HepG2 (cell line): ENCODE results near the gene ATP9A. TPM values are rescaled to one million over a fixed set of nuclear protein-coding genes. Genes with fewer than 3 reads are reported as not detected.
A peak's percentile ranks its signal among the peaks of the same experiment; 100 is the strongest.

Experiments
- ELF1 ChIP-seq: sonication (generic); formaldehyde crosslinking; IDR thresholded peaks from 2 replicates; pipeline ENCODE4 v1.4.0; 2020; ENCODE audit warnings: missing genetic modification reagents
- JDP2 ChIP-seq: sonication (generic); formaldehyde crosslinking; IDR thresholded peaks from 2 replicates; pipeline ENCODE4 v1.8.1; 2022; ENCODE audit warnings: missing genetic modification reagents, borderline replicate concordance
- KDM5A ChIP-seq: fragments of 200-600 bp; sonication (generic); IDR thresholded peaks from 2 replicates; pipeline ENCODE4 v1.7.0; 2018; ENCODE audit warnings: antibody characterized with exemption, mild to moderate bottlenecking, low read length, borderline replicate concordance
- MED13 ChIP-seq: sonication (generic); formaldehyde crosslinking; IDR thresholded peaks from 2 replicates; pipeline ENCODE4 v1.5.0; 2020; ENCODE audit warnings: missing genetic modification reagents
- MXD4 ChIP-seq: IDR thresholded peaks from 2 replicates; pipeline ENCODE4 v1.6.1; 2016; ENCODE audit warnings: mild to moderate bottlenecking, missing biosample characterization, missing genetic modification reagents
- NBN ChIP-seq: fragments of 450-650 bp; conservative IDR thresholded peaks from 2 replicates; pipeline ENCODE4 v1.6.1; 2017
- NFIB ChIP-seq: sonication (generic); formaldehyde crosslinking; IDR thresholded peaks from 2 replicates; pipeline ENCODE4 v1.9.0; 2021; ENCODE audit warnings: missing genetic modification reagents, mild to moderate bottlenecking, borderline replicate concordance
- PCBP2 ChIP-seq: fragments of 200-400 bp; formaldehyde crosslinking; optimal IDR thresholded peaks from 2 replicates; pipeline ENCODE3; 2018; ENCODE audit warnings: low read length, low read depth; ENCODE audit not compliant: poor library complexity, severe bottlenecking
- ZMYM4 ChIP-seq: sonication (generic); formaldehyde crosslinking; IDR thresholded peaks from 2 replicates; pipeline ENCODE4 v1.8.1; 2023; ENCODE audit warnings: mild to moderate bottlenecking, missing genetic modification reagents
- ZNF570 ChIP-seq: sonication (generic); formaldehyde crosslinking; IDR thresholded peaks from 2 replicates; pipeline ENCODE4 v1.4.0; 2020; ENCODE audit warnings: mild to moderate bottlenecking, missing genetic modification reagents, borderline replicate concordance
- ZNF749 ChIP-seq: sonication (generic); formaldehyde crosslinking; IDR thresholded peaks from 2 replicates; pipeline ENCODE4 v1.8.0; 2022; ENCODE audit warnings: mild to moderate bottlenecking, missing genetic modification reagents, moderate library complexity, borderline replicate concordance
- ZSCAN30 ChIP-seq: sonication (generic); formaldehyde crosslinking; IDR thresholded peaks from 2 replicates; pipeline ENCODE4 v1.5.0; 2020; ENCODE audit warnings: mild to moderate bottlenecking, missing genetic modification reagents
- polyA plus RNA-seq, 8 experiments: library from polyadenylated mRNA; depleted of rRNA in 3 of 8; stranded (reverse) in 7 of 8; unstranded in 1 of 8; fragments of >200 nt; fragmentation: Illumina TruSeq in 4 of 8; extraction: Trizol in 4 of 8; gene quantifications; 2 replicates each; pipeline versions ENCODE4 v1.2.1 to v1.2.3, GENCODE V29; 2011 to 2016; ENCODE audit warnings: low read depth in 4 of 8, missing spikeins in 1 of 8, mixed read lengths in 1 of 8; ENCODE audit not compliant: insufficient read depth in 1 of 8
- total RNA-seq, 5 experiments: library from RNA; depleted of rRNA; stranded (reverse); fragments of >200 nt; fragmentation: Illumina TruSeq; extraction: Trizol; gene quantifications; 2 replicates each; pipeline ENCODE4 v1.2.3, GENCODE V29; 2016; ENCODE audit warnings: low read depth in 1 of 5
- TF ChIP-seq, protein P1 (sequence below): sonication (generic); formaldehyde crosslinking; IDR thresholded peaks from 2 replicates; pipeline ENCODE4 v1.8.0; 2022; ENCODE audit warnings: mild to moderate bottlenecking, missing genetic modification reagents
- TF ChIP-seq, protein P2 (sequence below): sonication (generic); formaldehyde crosslinking; IDR thresholded peaks from 2 replicates; pipeline ENCODE4 v1.4.0; 2020; ENCODE audit warnings: missing genetic modification reagents, mild to moderate bottlenecking, borderline replicate concordance
- TF ChIP-seq, protein P3 (sequence below): sonication (generic); formaldehyde crosslinking; IDR thresholded peaks from 2 replicates; pipeline ENCODE4 v1.5.0; 2020; ENCODE audit warnings: mild to moderate bottlenecking, missing genetic modification reagents
- TF ChIP-seq, protein P4 (sequence below): sonication (generic); formaldehyde crosslinking; IDR thresholded peaks from 2 replicates; pipeline ENCODE4 v1.4.0; 2020; ENCODE audit warnings: missing genetic modification reagents
- TF ChIP-seq, protein P5 (sequence below): sonication (generic); formaldehyde crosslinking; IDR thresholded peaks from 2 replicates; pipeline ENCODE4 v1.4.0; 2020; ENCODE audit warnings: mild to moderate bottlenecking, low read depth, missing genetic modification reagents
- TF ChIP-seq, protein P6 (sequence below): sonication (generic); formaldehyde crosslinking; IDR thresholded peaks from 2 replicates; pipeline ENCODE4 v1.8.0; 2022; ENCODE audit warnings: mild to moderate bottlenecking, missing genetic modification reagents, moderate library complexity

ATP9A gene
- total and polyA plus RNA-seq, 2 of the 13 experiments (the other 11 are each of a cell fraction or from before 2014, with no cell fraction given), result 11.8 to 18.5 TPM

DNA sequence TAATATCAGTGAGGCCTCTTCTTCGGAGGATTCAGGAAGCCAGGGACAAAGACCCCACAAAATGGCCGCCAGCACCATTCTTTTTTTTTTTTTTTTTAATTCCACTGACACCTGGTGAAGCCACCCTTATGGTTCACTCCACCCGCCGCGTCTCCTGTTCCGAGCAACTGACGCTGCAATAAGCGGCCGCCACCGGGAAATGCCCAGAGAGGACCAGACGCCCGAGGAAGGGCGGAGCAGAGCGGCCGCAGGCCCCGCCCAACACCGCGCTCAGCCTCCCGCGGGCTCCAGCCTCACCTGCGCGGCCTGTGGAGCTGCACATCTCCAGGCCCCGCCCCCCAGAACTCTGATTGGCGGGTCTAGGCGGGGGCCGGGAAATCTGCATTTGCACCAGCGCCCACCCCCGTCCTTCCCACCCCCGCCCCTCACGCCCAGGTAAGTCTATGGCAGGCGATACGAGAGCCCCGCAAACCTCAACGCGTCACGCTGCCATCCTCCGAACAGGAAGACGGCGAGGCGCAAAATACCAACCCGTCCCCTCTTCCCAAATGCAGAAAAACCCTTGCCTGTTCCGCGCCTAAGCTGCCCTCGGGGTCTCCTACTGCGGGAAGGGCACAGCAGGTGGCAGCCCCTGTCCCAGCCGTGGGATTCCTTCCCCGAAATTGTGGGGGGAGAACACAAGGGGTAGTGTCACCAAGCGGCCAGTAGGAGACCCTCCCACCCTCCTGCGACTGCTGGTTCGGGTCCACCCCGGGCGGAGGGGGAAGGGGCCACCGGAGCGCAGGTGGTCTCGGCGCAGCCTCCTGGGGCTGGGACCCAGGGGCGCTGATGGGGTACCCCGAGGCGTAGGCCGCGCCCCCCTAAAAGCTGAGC, 960 bp downstream of the ATP9A start (continued):
- TF ChIP-seq, protein P1, sequence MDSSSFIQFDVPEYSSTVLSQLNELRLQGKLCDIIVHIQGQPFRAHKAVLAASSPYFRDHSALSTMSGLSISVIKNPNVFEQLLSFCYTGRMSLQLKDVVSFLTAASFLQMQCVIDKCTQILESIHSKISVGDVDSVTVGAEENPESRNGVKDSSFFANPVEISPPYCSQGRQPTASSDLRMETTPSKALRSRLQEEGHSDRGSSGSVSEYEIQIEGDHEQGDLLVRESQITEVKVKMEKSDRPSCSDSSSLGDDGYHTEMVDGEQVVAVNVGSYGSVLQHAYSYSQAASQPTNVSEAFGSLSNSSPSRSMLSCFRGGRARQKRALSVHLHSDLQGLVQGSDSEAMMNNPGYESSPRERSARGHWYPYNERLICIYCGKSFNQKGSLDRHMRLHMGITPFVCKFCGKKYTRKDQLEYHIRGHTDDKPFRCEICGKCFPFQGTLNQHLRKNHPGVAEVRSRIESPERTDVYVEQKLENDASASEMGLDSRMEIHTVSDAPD (CRISPR knock-in tag), result no peak
- TF ChIP-seq, protein P2, sequence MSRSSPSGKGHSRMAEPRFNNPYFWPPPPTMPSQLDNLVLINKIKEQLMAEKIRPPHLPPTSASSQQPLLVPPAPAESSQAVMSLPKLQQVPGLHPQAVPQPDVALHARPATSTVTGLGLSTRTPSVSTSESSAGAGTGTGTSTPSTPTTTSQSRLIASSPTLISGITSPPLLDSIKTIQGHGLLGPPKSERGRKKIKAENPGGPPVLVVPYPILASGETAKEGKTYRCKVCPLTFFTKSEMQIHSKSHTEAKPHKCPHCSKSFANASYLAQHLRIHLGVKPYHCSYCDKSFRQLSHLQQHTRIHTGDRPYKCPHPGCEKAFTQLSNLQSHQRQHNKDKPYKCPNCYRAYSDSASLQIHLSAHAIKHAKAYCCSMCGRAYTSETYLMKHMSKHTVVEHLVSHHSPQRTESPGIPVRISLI (CRISPR knock-in tag), result peak; percentile 75
- TF ChIP-seq ZMYM4 (no peak; the same call in 1 of the 2 replicates), MXD4 (no peak), ZNF749 (CRISPR knock-in tag) (peak; percentile 55; the same call in 1 of the 2 replicates), ELF1 (CRISPR knock-in tag) (peak; percentile 10; the same call in 1 of the 2 replicates), PCBP2 (no peak), ZSCAN30 (CRISPR knock-in tag) (no peak), MED13 (CRISPR knock-in tag) (no peak), JDP2 (no peak), KDM5A (no peak), ZNF570 (CRISPR knock-in tag) (no peak), NBN (no peak), NFIB (CRISPR knock-in tag) (no peak)
- TF ChIP-seq, protein P3, sequence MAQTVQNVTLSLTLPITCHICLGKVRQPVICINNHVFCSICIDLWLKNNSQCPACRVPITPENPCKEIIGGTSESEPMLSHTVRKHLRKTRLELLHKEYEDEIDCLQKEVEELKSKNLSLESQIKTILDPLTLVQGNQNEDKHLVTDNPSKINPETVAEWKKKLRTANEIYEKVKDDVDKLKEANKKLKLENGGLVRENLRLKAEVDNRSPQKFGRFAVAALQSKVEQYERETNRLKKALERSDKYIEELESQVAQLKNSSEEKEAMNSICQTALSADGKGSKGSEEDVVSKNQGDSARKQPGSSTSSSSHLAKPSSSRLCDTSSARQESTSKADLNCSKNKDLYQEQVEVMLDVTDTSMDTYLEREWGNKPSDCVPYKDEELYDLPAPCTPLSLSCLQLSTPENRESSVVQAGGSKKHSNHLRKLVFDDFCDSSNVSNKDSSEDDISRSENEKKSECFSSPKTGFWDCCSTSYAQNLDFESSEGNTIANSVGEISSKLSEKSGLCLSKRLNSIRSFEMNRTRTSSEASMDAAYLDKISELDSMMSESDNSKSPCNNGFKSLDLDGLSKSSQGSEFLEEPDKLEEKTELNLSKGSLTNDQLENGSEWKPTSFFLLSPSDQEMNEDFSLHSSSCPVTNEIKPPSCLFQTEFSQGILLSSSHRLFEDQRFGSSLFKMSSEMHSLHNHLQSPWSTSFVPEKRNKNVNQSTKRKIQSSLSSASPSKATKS (CRISPR knock-in tag), result no peak
- TF ChIP-seq, protein P4, sequence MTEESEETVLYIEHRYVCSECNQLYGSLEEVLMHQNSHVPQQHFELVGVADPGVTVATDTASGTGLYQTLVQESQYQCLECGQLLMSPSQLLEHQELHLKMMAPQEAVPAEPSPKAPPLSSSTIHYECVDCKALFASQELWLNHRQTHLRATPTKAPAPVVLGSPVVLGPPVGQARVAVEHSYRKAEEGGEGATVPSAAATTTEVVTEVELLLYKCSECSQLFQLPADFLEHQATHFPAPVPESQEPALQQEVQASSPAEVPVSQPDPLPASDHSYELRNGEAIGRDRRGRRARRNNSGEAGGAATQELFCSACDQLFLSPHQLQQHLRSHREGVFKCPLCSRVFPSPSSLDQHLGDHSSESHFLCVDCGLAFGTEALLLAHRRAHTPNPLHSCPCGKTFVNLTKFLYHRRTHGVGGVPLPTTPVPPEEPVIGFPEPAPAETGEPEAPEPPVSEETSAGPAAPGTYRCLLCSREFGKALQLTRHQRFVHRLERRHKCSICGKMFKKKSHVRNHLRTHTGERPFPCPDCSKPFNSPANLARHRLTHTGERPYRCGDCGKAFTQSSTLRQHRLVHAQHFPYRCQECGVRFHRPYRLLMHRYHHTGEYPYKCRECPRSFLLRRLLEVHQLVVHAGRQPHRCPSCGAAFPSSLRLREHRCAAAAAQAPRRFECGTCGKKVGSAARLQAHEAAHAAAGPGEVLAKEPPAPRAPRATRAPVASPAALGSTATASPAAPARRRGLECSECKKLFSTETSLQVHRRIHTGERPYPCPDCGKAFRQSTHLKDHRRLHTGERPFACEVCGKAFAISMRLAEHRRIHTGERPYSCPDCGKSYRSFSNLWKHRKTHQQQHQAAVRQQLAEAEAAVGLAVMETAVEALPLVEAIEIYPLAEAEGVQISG (CRISPR knock-in tag), result no peak; the same call in 1 of the 2 replicates
- TF ChIP-seq, protein P5, sequence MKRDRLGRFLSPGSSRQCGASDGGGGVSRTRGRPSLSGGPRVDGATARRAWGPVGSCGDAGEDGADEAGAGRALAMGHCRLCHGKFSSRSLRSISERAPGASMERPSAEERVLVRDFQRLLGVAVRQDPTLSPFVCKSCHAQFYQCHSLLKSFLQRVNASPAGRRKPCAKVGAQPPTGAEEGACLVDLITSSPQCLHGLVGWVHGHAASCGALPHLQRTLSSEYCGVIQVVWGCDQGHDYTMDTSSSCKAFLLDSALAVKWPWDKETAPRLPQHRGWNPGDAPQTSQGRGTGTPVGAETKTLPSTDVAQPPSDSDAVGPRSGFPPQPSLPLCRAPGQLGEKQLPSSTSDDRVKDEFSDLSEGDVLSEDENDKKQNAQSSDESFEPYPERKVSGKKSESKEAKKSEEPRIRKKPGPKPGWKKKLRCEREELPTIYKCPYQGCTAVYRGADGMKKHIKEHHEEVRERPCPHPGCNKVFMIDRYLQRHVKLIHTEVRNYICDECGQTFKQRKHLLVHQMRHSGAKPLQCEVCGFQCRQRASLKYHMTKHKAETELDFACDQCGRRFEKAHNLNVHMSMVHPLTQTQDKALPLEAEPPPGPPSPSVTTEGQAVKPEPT (CRISPR knock-in tag), result 0 out of 2 replicates have a peak, but pooled peaks have one; percentile 10
- TF ChIP-seq, protein P6, sequence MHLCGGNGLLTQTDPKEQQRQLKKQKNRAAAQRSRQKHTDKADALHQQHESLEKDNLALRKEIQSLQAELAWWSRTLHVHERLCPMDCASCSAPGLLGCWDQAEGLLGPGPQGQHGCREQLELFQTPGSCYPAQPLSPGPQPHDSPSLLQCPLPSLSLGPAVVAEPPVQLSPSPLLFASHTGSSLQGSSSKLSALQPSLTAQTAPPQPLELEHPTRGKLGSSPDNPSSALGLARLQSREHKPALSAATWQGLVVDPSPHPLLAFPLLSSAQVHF (CRISPR knock-in tag), result 0 out of 2 replicates have a peak, but pooled peaks have one; percentile 35
